Adrenal gland (tissue), 12 donors: Measurements from ENCODE around the gene PDC. TPM values are rescaled to one million over a fixed set of nuclear protein-coding genes. Genes with fewer than 3 reads are reported as not detected.

Source experiments
- DNase-seq, 7 donors: peaks; one replicate each; pipeline ENCODE4 v3.0.0-alpha.2; 2019 to 2020
- H3K27ac ChIP-seq, 5 donors: fragments of 200-600 bp; sonication (generic) in 4 of 5; 1 replicate in 3 of 5; 2 replicates in 2 of 5; pipeline versions ENCODE4 v1.5.1 to v1.8.0; 2016 to 2020; ENCODE audit warnings: mild to moderate bottlenecking in 1 of 5
- H3K27me3 ChIP-seq: fragments of 200-600 bp; 2 replicates; pipeline ENCODE4 v1.8.0; 2021
- H3K36me3 ChIP-seq, 2 donors: fragments of 200-600 bp; replicated peaks in 1 of 2; 1 replicate in 1 of 2; 2 replicates in 1 of 2; pipeline versions ENCODE4 v1.5.1 to v1.8.0; 2018 to 2022
- H3K4me1 ChIP-seq, 2 donors: fragments of 200-600 bp; replicated peaks in 1 of 2; 1 replicate in 1 of 2; 2 replicates in 1 of 2; pipeline versions ENCODE4 v1.5.1 to v1.8.0; 2018 to 2021
- H3K4me3 ChIP-seq, 4 donors: fragments of 200-600 bp; sonication (generic) in 3 of 4; one replicate each; pipeline ENCODE4 v1.5.1; 2016 to 2018
- H3K9me3 ChIP-seq, 3 donors: fragments of 200-600 bp; sonication (generic) in 1 of 3; replicated peaks in 1 of 3; 1 replicate in 2 of 3; 2 replicates in 1 of 3; pipeline versions ENCODE4 v1.5.1 to v1.8.0; 2016 to 2021
- CTCF ChIP-seq, 6 experiments: fragments of 450-650 bp in 4 of 6; fragments of 200-600 bp in 2 of 6; sonication (generic) in 1 of 6; IDR thresholded peaks; 1 replicate in 5 of 6; 2 replicates in 1 of 6; pipeline versions ENCODE4 v1.5.1 to v1.8.0; 2016 to 2021; ENCODE audit warnings: antibody characterized with exemption in 6 of 6, mild to moderate bottlenecking in 2 of 6, moderate library complexity in 1 of 6
- POLR2A ChIP-seq, 2 donors: fragments of 450-650 bp; IDR thresholded peaks; one replicate each; pipeline ENCODE4 v1.6.1; 2017; ENCODE audit warnings: antibody characterized with exemption in 2 of 2, mild to moderate bottlenecking in 2 of 2, moderate library complexity in 1 of 2
- WGBS, 4 donors: extraction: QIAGEN DNeasy Blood & Tissue Kit in 2 of 4; methylation state at CpG; one replicate each; pipeline versions ENCODE4 v1.1.5 to v1.1.7; 2013 to 2017; 5-methylcytosine and 5-hydroxymethylcytosine counted together
- intact Hi-C, 2 donors: fragments of 100-400 bp; cut with DNase I; formaldehyde crosslinking; loops; one replicate each; pipeline versions ENCODE4 v1.14.1 to v1.15.0; 2022 to 2023
- polyA plus RNA-seq, 3 donors: library from polyadenylated mRNA; stranded (reverse); fragments of 200-250 nt in 2 of 3; fragments of 350-450 nt in 1 of 3; fragmentation: Illumina TruSeq in 1 of 3; extraction: RNeasy Lipid Tissue Mini Kit (QIAGEN cat#74804) in 1 of 3; gene quantifications; one replicate each; pipeline ENCODE4 v1.2.3, GENCODE V29; 2013 to 2014
- total RNA-seq, 9 donors: library from RNA; depleted of rRNA in 4 of 9; stranded (reverse); fragments of >200 nt in 4 of 9; fragments of 120-200 nt in 1 of 9; fragmentation: NEBNext Ultra II Directional in 1 of 9; extraction: Animal tissue kit (Norgen Biotek cat#: 25700) in 1 of 9; gene quantifications; one replicate each; pipeline versions ENCODE4 v1.1.0 to v1.2.4, GENCODE V29; 2013 to 2023
- donor health status: healthy with polysubstance abuse.
- donor health status: Bipolar disorder and iron deficiency.
- donor health status: DM: yes; HTN: yes; CAD: no.
- donor health status: DM: no; HTN: no; CAD: no.
- donor health status: DM: no; HTN: no; CAD: no.
- donor health status: DM: yes; HTN: yes; CAD: no.

PDC gene
- total and polyA plus RNA-seq, 12 donors = not detected

DNA sequence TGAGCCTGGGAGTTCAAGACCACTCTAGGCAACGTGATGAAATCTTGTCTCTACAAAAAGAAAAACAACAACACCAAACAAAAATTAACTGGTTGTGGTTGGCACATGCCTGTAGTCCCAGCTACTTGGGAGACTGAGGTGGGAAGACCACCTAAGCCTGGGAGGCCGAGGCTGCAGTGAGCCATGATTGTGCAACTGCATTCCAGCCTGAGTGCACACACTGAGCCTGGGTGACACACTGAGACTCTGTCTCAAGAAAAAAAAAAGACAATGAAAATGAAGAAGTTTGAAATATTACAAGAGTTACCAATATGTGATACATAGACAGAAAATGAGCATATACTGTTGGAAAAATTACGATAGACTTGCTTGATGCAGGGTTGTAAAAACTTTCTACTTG lies 31.9 kb downstream of the PDC start:
- H3K27me3 ChIP-seq = no peaks in the 10 kb centered on the region
- no peaks in the 10 kb centered on the region for H3K9me3 ChIP-seq
- intact Hi-C loops = no loop called here
- H3K4me3 ChIP-seq = no peak overlapping the region
- no peak overlapping the region for H3K27ac ChIP-seq
- DNase-seq = no peak
- no peaks in the 10 kb centered on the region for H3K4me1 ChIP-seq
- WGBS, 4 donors = 84 to 93% (median 88%) methylated on average over 3 of the region's 3 CpGs
- H3K36me3 ChIP-seq = no peaks in the 10 kb centered on the region
- no peak for TF ChIP-seq POLR2A (IDR thresholded peaks at IDR 0.05)
- TF ChIP-seq CTCF (IDR thresholded peaks at IDR 0.05) = no peak

DNA sequence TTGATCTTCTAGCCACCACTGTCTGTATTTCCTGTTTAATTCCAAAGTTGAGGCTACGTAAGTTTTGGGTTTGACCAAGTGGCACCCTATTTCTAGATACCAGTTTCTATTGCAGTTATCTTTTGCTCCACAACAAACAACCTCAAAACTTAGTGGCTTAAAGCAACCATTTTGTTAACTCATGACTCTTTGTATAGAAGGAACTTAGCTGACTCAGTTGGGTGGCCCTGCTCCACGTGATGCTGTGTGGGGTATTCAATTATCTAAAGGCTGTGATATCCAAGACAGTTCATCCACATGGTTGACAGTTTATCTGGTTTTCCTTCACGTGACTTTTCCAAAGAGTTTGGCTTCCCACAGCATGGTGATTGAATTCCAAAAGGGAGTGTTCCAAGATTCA lies 34.8 kb downstream of the PDC start:
- 86 to 92% (median 88%) methylated on average over 3 of the region's 3 CpGs for WGBS, 4 donors
- Histone ChIP-seq H3K4me3 (no peak overlapping the region), H3K27ac (no peak overlapping the region), H3K36me3 (no peaks in the 10 kb centered on the region), H3K4me1 (no peaks in the 10 kb centered on the region), H3K27me3 (no peaks in the 10 kb centered on the region), H3K9me3 (no peaks in the 10 kb centered on the region)
- TF ChIP-seq CTCF (IDR thresholded peaks at IDR 0.05) = no peak
- TF ChIP-seq POLR2A (IDR thresholded peaks at IDR 0.05) = no peak
- intact Hi-C loops = no loop called here
- DNase-seq = no peak

- H3K27me3 ChIP-seq = no peaks in the 10 kb centered on the region
These were observed 36.4 kb downstream of the PDC start for GRCh38 chr1:186424539-186424938.

GRCh38 chr1:186421446-186421845 lies 39.5 kb downstream of the PDC start:
- H3K27ac ChIP-seq = peak overlapping the region in 1 of 5 donors; percentile 11
- no peak overlapping the region for H3K4me3 ChIP-seq
- no peaks in the 10 kb centered on the region for H3K27me3 ChIP-seq
- WGBS, 4 donors = 78 to 82% (median 80%) methylated on average over 6 of the region's 6 CpGs
- TF ChIP-seq POLR2A (IDR thresholded peaks at IDR 0.05) = no peak
- no peak for TF ChIP-seq CTCF (IDR thresholded peaks at IDR 0.05)
- peaks cover 0 to 10% of the 10 kb centered on the region in 2 donors for H3K36me3 ChIP-seq
- intact Hi-C loops = no loop called here
- H3K9me3 ChIP-seq = no peaks in the 10 kb centered on the region
- no peak for DNase-seq
- H3K4me1 ChIP-seq = no peaks in the 10 kb centered on the region

More at GRCh38 chr1:186424539-186424938, 36.4 kb downstream of the PDC start:
- intact Hi-C loops = no loop called here
- H3K36me3 ChIP-seq = peaks cover 0 to 2% of the 10 kb centered on the region in 2 donors
- no peak overlapping the region for H3K4me3 ChIP-seq
- no peak overlapping the region for H3K27ac ChIP-seq
- no peaks in the 10 kb centered on the region for H3K9me3 ChIP-seq
- 54 to 65% (median 61%) methylated on average over 2 of the region's 2 CpGs for WGBS, 4 donors
- DNase-seq = peak in 6 of 7 donors; percentile 20 to 68 (median 35)
- TF ChIP-seq CTCF (IDR thresholded peaks at IDR 0.05) = no peak
- TF ChIP-seq POLR2A (IDR thresholded peaks at IDR 0.05) = no peak
- no peaks in the 10 kb centered on the region for H3K4me1 ChIP-seq
